Liver (tissue), 3 donors: ENCODE data around the gene CD34.
"Not testable (repeated sequence)": the region's sequence is repeated elsewhere in the genome, so short reads cannot be mapped to it uniquely, and the experiment has no call there.

Source experiments
- RAD21 ChIP-seq, 2 donors: IDR thresholded peaks; 2 replicates each; pipeline ENCODE4 v1.6.1; 2016; ENCODE audit warnings: antibody characterized with exemption in 2 of 2, mild to moderate bottlenecking in 2 of 2
- TAF1 ChIP-seq: conservative IDR thresholded peaks from 2 replicates; pipeline ENCODE4 v1.6.1; 2016; ENCODE audit warnings: antibody characterized with exemption, mild to moderate bottlenecking
- YY1 ChIP-seq: IDR thresholded peaks from 2 replicates; pipeline ENCODE4 v1.6.1; 2016; ENCODE audit warnings: antibody characterized with exemption, mild to moderate bottlenecking
- TF ChIP-seq, protein P1 (sequence below): fragments of 150-350 bp; IDR thresholded peaks from 2 replicates; pipeline ENCODE4 v1.5.1; 2017; ENCODE audit warnings: improper control_type of control experiment, low read depth, low read length; ENCODE audit not compliant: missing input control
- TF ChIP-seq, protein P2 (sequence below): IDR thresholded peaks from 2 replicates; pipeline ENCODE4 v1.6.1; 2016; ENCODE audit warnings: antibody characterized with exemption, mild to moderate bottlenecking
- donor health status: healthy.
- donor health status: healthy.

DNA sequence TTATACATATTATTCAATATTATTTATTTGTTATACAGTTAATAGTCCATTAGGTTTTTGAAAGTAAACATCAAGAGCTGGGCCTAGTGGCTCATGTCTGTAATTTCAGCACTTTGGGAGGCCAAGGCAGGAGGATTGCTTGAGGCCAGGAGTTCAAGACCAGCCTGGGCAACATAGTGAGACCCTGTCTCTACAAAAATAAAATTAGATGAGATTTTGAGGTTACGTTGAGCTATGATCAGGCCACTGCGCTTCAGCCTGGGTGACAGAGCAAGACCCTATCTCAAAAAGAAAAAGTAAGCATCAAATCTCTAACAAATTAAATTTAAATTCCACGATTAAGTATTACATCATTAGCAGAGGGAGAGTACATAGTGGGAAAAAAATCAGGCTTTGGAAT is 15.0 kb upstream of the CD34 start:
- TF ChIP-seq, protein P1, sequence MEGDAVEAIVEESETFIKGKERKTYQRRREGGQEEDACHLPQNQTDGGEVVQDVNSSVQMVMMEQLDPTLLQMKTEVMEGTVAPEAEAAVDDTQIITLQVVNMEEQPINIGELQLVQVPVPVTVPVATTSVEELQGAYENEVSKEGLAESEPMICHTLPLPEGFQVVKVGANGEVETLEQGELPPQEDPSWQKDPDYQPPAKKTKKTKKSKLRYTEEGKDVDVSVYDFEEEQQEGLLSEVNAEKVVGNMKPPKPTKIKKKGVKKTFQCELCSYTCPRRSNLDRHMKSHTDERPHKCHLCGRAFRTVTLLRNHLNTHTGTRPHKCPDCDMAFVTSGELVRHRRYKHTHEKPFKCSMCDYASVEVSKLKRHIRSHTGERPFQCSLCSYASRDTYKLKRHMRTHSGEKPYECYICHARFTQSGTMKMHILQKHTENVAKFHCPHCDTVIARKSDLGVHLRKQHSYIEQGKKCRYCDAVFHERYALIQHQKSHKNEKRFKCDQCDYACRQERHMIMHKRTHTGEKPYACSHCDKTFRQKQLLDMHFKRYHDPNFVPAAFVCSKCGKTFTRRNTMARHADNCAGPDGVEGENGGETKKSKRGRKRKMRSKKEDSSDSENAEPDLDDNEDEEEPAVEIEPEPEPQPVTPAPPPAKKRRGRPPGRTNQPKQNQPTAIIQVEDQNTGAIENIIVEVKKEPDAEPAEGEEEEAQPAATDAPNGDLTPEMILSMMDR = not testable (repeated sequence)
- not testable (repeated sequence) for TF ChIP-seq TAF1; YY1; RAD21 (IDR thresholded peaks at IDR 0.05)
- TF ChIP-seq, protein P2, sequence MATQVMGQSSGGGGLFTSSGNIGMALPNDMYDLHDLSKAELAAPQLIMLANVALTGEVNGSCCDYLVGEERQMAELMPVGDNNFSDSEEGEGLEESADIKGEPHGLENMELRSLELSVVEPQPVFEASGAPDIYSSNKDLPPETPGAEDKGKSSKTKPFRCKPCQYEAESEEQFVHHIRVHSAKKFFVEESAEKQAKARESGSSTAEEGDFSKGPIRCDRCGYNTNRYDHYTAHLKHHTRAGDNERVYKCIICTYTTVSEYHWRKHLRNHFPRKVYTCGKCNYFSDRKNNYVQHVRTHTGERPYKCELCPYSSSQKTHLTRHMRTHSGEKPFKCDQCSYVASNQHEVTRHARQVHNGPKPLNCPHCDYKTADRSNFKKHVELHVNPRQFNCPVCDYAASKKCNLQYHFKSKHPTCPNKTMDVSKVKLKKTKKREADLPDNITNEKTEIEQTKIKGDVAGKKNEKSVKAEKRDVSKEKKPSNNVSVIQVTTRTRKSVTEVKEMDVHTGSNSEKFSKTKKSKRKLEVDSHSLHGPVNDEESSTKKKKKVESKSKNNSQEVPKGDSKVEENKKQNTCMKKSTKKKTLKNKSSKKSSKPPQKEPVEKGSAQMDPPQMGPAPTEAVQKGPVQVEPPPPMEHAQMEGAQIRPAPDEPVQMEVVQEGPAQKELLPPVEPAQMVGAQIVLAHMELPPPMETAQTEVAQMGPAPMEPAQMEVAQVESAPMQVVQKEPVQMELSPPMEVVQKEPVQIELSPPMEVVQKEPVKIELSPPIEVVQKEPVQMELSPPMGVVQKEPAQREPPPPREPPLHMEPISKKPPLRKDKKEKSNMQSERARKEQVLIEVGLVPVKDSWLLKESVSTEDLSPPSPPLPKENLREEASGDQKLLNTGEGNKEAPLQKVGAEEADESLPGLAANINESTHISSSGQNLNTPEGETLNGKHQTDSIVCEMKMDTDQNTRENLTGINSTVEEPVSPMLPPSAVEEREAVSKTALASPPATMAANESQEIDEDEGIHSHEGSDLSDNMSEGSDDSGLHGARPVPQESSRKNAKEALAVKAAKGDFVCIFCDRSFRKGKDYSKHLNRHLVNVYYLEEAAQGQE = not testable (repeated sequence)
